HFF-Myc (cell line): ENCODE data around the gene CLNK.

Experiments
- DNase-seq: peaks from one replicate; pipeline ENCODE4 v3.0.0-alpha.2; 2011; ENCODE audit warnings: low read depth; ENCODE audit errors: extremely low read depth
- H3K4me3 ChIP-seq: replicated peaks from 2 replicates; pipeline ENCODE4 v1.5.1; 2011; ENCODE audit warnings: low read depth, mild to moderate bottlenecking, control low read depth, low read length
- TF ChIP-seq, protein P1 (sequence below): IDR thresholded peaks from 2 replicates; pipeline ENCODE4 v1.5.1; 2012; ENCODE audit warnings: mild to moderate bottlenecking, low read depth, low read length, control low read depth; ENCODE audit errors: missing control alignments

Gene CLNK

GRCh38 chr4:10667701-10668326 lies 16.8 kb downstream of the CLNK start:
- TF ChIP-seq, protein P1, sequence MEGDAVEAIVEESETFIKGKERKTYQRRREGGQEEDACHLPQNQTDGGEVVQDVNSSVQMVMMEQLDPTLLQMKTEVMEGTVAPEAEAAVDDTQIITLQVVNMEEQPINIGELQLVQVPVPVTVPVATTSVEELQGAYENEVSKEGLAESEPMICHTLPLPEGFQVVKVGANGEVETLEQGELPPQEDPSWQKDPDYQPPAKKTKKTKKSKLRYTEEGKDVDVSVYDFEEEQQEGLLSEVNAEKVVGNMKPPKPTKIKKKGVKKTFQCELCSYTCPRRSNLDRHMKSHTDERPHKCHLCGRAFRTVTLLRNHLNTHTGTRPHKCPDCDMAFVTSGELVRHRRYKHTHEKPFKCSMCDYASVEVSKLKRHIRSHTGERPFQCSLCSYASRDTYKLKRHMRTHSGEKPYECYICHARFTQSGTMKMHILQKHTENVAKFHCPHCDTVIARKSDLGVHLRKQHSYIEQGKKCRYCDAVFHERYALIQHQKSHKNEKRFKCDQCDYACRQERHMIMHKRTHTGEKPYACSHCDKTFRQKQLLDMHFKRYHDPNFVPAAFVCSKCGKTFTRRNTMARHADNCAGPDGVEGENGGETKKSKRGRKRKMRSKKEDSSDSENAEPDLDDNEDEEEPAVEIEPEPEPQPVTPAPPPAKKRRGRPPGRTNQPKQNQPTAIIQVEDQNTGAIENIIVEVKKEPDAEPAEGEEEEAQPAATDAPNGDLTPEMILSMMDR = no peak
- no peak overlapping the region for H3K4me3 ChIP-seq
- DNase-seq = no peak

DNA sequence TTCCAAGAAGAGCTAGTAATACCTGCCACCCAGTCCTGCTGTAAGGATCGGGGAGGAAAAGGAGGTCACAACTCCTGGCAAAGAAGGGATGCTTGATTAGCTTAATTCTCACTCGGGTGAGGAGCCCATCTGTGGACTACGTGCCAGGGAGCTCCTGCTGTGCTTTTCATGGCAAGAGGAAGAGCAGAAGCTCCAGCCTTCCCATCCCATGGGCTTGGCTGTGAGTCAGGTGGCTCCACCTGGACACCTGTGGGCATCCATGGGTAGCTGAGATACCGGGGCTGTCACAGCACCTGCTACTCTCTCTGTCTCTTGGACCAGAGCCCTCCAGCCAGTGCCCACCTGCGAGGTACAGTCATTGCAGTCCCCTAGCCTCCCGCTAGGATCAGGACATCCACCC lies 18.0 kb downstream of the CLNK start:
- no peak for DNase-seq

DNA sequence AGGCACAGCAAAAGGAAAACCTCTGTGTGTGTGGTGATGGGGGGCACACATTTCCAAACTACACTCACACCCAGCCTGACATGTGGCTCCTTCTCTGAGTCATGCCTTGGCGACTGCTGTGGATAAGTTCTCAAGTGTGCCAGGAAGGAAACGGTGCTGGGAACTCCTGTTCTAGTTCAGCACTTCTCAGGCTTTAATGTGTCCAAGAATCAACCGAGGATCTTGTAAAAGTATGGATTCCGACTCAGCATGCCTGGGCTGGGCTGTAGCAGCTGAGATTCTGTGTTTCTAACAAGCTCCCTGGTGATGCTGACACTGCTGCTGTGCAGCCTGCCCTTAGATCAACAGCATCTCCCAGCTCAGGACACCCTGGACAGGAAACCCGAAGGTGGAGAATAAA lies 20.2 kb downstream of the CLNK start:
- peak; percentile 67 for DNase-seq
- TF ChIP-seq, protein P1 = no peak
- no peak overlapping the region for H3K4me3 ChIP-seq

More for the DNA sequence above, 18.0 kb downstream of the CLNK start:
- H3K4me3 ChIP-seq = no peak overlapping the region
- TF ChIP-seq, protein P1 = no peak

- TF ChIP-seq, protein P1 = no peak
- no peak for DNase-seq
- H3K4me3 ChIP-seq = no peak overlapping the region
These were observed 21.6 kb downstream of the CLNK start for GRCh38 chr4:10662937-10663336.

DNA sequence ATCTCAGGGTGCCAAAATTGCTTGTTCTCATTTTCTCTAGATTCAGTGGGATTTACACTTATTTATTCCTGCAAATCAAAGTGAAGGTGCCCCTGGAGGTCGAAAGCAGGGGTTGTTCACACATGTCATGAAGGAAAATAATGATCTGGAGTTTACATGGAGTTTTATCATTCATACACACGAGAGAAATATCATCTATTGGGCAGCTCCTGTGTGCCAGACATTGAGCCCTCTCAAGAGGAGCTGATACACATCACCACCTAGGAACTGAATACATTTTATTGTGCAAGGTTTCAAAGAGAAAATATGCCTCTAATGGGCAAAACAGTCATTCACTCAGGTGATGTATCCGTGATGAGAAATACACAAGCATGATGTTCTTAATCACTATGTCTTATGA lies 23.5 kb downstream of the CLNK start:
- no peak for DNase-seq
- no peak overlapping the region for H3K4me3 ChIP-seq
- TF ChIP-seq, protein P1 = no peak

GRCh38 chr4:10659251-10659650 lies 25.3 kb downstream of the CLNK start:
- no peak for DNase-seq
- TF ChIP-seq, protein P1 = no peak
- H3K4me3 ChIP-seq = no peak overlapping the region

- H3K4me3 ChIP-seq = no peak overlapping the region
- TF ChIP-seq, protein P1 = no peak
- DNase-seq = no peak
These were observed 27.6 kb downstream of the CLNK start for GRCh38 chr4:10656988-10657387.
